ENCODE data around the gene CFAP68. TPM values are rescaled to one million over a fixed set of nuclear protein-coding genes. Genes with fewer than 3 reads are reported as not detected.

The CFAP68 gene
- total and polyA plus RNA-seq, 2 of the 13 experiments (the other 11 are each of a cell fraction or from before 2014, with no cell fraction given) = 22.2 to 25.6 TPM

DNA sequence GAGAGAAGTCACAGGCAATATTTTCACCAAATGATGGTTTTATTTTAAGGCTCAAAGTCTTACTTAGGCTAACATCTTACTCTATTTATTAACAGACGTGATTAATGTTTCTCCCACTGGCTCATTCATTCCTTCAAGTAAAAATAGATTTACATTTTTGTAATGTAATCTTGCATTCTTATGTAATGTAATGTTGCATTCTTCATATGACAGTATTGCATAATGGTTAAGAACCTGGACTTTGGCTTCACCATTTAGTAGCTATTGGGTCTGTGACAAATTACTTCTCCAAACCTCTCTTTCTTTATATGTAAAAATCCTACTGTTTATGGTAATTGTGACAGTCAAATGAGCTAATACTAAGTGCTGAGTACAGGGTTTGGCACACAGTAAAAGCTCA is 54.5 kb downstream of the CFAP68 start (continued):
- TF ChIP-seq GTF3A (CRISPR knock-in tag; conservative IDR thresholded peaks at IDR 0.05) = no peak
- TF ChIP-seq, protein P1, sequence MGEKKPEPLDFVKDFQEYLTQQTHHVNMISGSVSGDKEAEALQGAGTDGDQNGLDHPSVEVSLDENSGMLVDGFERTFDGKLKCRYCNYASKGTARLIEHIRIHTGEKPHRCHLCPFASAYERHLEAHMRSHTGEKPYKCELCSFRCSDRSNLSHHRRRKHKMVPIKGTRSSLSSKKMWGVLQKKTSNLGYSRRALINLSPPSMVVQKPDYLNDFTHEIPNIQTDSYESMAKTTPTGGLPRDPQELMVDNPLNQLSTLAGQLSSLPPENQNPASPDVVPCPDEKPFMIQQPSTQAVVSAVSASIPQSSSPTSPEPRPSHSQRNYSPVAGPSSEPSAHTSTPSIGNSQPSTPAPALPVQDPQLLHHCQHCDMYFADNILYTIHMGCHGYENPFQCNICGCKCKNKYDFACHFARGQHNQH (CRISPR knock-in tag; IDR thresholded peaks at IDR 0.05) = no peak
- TF ChIP-seq, protein P2, sequence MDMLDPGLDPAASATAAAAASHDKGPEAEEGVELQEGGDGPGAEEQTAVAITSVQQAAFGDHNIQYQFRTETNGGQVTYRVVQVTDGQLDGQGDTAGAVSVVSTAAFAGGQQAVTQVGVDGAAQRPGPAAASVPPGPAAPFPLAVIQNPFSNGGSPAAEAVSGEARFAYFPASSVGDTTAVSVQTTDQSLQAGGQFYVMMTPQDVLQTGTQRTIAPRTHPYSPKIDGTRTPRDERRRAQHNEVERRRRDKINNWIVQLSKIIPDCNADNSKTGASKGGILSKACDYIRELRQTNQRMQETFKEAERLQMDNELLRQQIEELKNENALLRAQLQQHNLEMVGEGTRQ (IDR thresholded peaks at IDR 0.05; ENCODE audit: low read depth, low read length) = no peak
- TF ChIP-seq, protein P2 (CRISPR knock-in tag; IDR thresholded peaks at IDR 0.05; ENCODE audit: borderline replicate concordance) = no peak
- no peak for TF ChIP-seq RAD51 (IDR thresholded peaks at IDR 0.05; ENCODE audit: borderline replicate concordance)

DNA sequence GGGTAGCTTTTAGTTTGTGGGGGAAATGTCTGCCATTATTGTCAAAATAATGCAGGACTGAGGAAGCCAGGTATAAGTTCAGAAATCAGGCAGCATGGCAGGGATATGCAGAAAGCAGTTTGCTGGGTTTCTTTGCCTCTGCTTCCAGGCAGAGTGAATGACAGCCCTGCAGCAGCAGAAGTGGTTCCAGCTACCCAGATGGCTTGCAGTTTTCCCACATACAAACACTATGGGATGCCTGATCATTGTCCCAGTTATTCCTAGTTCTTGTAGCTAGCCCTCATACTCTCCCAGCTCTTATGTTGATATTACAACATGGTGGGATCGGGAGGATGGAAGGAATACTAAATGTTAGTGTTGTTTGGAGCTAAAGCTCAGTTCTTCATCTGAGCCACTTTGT is 55.0 kb downstream of the CFAP68 start:
- Histone ChIP-seq H3K27me3 (ENCODE audit: control insufficient read depth in 1 of 2, insufficient read depth in 2 of 2, low read length in 2 of 2) (no peaks in the 10 kb centered on the region), H3K9me3 (ENCODE audit: low read length) (no peaks in the 10 kb centered on the region), H3K36me3 (replicated peaks in 1 of 2; ENCODE audit: control insufficient read depth in 1 of 2, insufficient read depth in 2 of 2, low read length in 2 of 2) (no peaks in the 10 kb centered on the region), H3K27ac (ENCODE audit: extremely low read length, insufficient read depth, low read length) (peak overlapping the region; percentile 90), H4K20me1 (ENCODE audit: insufficient read depth, low read length) (no peaks in the 10 kb centered on the region), H3K4me3 (replicated peaks in 1 of 3; ENCODE audit: insufficient read depth in 1 of 3, low read depth in 2 of 3, low read length in 3 of 3) (no peak overlapping the region), H2AFZ (ENCODE audit: low read length) (no peak overlapping the region), H3K9ac (ENCODE audit: insufficient read depth, low read depth, low read length) (no peak overlapping the region), H3K79me2 (ENCODE audit: insufficient read depth, low read length) (peaks cover 9% of the 10 kb centered on the region), H3K4me2 (ENCODE audit: low read depth, low read length) (peak overlapping the region; percentile 98), H3K4me1 (ENCODE audit: insufficient read depth, low read length) (peaks cover 60% of the 10 kb centered on the region)
- in situ Hi-C loops (cut with HindIII; ENCODE audit: extremely low pct_ligation_motif_present, low pct_unique_long_range_greater_than_20kb) = no loop called here
- ChIA-PET POLR2A (interaction anchor here (0.7 to 4.4 kb wide), 5 partner anchors 10 to 63 kb away, joined by 3 to 30 read pairs (median 5); partner anchors contain the start of gene C11orf52), CTCF (ENCODE audit: low intra/inter-chr PET ratio, low total read pairs) (no interaction called here)
- ATAC-seq (no peak), FAIRE-seq (no peak), DNase-seq (ENCODE audit: low spot score) (no peak)
- BruUV-seq (replicated peaks) = no TSS peak
- TF ChIP-seq ZNF562 (CRISPR knock-in tag; IDR thresholded peaks at IDR 0.05; ENCODE audit: borderline replicate concordance) (no peak), ZNF143 (CRISPR knock-in tag; IDR thresholded peaks at IDR 0.05) (no peak)
- TF ChIP-seq, protein P3, sequence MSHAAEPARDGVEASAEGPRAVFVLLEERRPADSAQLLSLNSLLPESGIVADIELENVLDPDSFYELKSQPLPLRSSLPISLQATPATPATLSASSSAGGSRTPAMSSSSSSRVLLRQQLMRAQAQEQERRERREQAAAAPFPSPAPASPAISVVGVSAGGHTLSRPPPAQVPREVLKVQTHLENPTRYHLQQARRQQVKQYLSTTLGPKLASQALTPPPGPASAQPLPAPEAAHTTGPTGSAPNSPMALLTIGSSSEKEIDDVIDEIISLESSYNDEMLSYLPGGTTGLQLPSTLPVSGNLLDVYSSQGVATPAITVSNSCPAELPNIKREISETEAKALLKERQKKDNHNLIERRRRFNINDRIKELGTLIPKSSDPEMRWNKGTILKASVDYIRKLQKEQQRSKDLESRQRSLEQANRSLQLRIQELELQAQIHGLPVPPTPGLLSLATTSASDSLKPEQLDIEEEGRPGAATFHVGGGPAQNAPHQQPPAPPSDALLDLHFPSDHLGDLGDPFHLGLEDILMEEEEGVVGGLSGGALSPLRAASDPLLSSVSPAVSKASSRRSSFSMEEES (CRISPR knock-in tag; IDR thresholded peaks at IDR 0.05) = 0 out of 2 replicates have a peak, but pooled peaks have one; percentile 2
- intact Hi-C loops (cut with micrococcal nuclease; ENCODE audit: unreplicated experiment) = loop anchor here (5.0 to 10.0 kb wide), 2 partner anchors 90 to 138 kb away; partner anchors contain the start of genes DLAT, NKAPD1 and PIH1D2
- 68% methylated on average over 1 of the region's 1 CpG for WGBS (ENCODE audit: low lambda C conversion rate)

Small RNAs within 50 kb of the gene (small RNA-seq; reads per million reads assigned to genes)
- 0 reads per million in 3 experiments for gene C11orf52 (ENCODE audit: insufficient read depth in 2 of 3, insufficient read length in 3 of 3, low read depth in 2 of 3, low replicate concordance in 1 of 3)
- gene GNG5P3 (ENCODE audit: insufficient read depth in 2 of 3, insufficient read length in 3 of 3, low read depth in 2 of 3, low replicate concordance in 1 of 3) = 0 reads per million in 3 experiments
- gene RNA5SP351 (ENCODE audit: insufficient read depth in 2 of 3, insufficient read length in 3 of 3, low read depth in 2 of 3, low replicate concordance in 1 of 3) = 0 reads per million in 3 experiments
- gene RPL37AP8 (ENCODE audit: insufficient read depth in 2 of 3, insufficient read length in 3 of 3, low read depth in 2 of 3, low replicate concordance in 1 of 3) = 0 reads per million in 3 experiments

Other genes starting within 250 kb of the CFAP68 start
- gene PPP2R1B, start 113.2 kb upstream of the CFAP68 start, total RNA-seq (2016; rRNA removed; fragmentation: Illumina TruSeq; extraction: Trizol) = 56.8 and 93.9 TPM in 2 replicates
- gene PPP2R1B, start 113.2 kb upstream of the CFAP68 start, polyA plus RNA-seq (2011; rRNA removed) = 20.9 and 22.1 TPM in 2 replicates
- gene ALG9, start 8.0 kb upstream of the CFAP68 start, total RNA-seq (2016; rRNA removed; fragmentation: Illumina TruSeq; extraction: Trizol) = 24.4 and 39.4 TPM in 2 replicates
- 33.8 and 40.6 TPM in 2 replicates for gene ALG9, start 8.0 kb upstream of the CFAP68 start, polyA plus RNA-seq (2011; rRNA removed)
- 3.4 and 5.5 TPM in 2 replicates for gene FDXACB1, start 376 bp upstream of the CFAP68 start, total RNA-seq (2016; rRNA removed; fragmentation: Illumina TruSeq; extraction: Trizol)
- gene FDXACB1, start 376 bp upstream of the CFAP68 start, polyA plus RNA-seq (2011; rRNA removed) = 1.1 and 1.2 TPM in 2 replicates
- gene CRYAB, start 32.2 kb downstream of the CFAP68 start, total RNA-seq (2016; rRNA removed; fragmentation: Illumina TruSeq; extraction: Trizol) = 0.55 and 0.69 TPM in 2 replicates
- 0.24 and 1.1 TPM in 2 replicates for gene CRYAB, start 32.2 kb downstream of the CFAP68 start, polyA plus RNA-seq (2011; rRNA removed)
- gene HSPB2, start 33.2 kb downstream of the CFAP68 start, total RNA-seq (2016; rRNA removed; fragmentation: Illumina TruSeq; extraction: Trizol) = not detected in 2 replicates
- 0.04 TPM in 1 of 2 replicates, not detected in the other for gene HSPB2, start 33.2 kb downstream of the CFAP68 start, polyA plus RNA-seq (2011; rRNA removed)
- 7.4 and 10.5 TPM in 2 replicates for gene C11orf52, start 39.4 kb downstream of the CFAP68 start, total RNA-seq (2016; rRNA removed; fragmentation: Illumina TruSeq; extraction: Trizol)
- 11.0 and 16.5 TPM in 2 replicates for gene C11orf52, start 39.4 kb downstream of the CFAP68 start, polyA plus RNA-seq (2011; rRNA removed)
- gene DIXDC1, start 57.8 kb downstream of the CFAP68 start, total RNA-seq (2016; rRNA removed; fragmentation: Illumina TruSeq; extraction: Trizol) = 25.0 and 29.7 TPM in 2 replicates
- 7.8 and 10.4 TPM in 2 replicates for gene DIXDC1, start 57.8 kb downstream of the CFAP68 start, polyA plus RNA-seq (2011; rRNA removed)
- gene DLAT, start 145.9 kb downstream of the CFAP68 start, total RNA-seq (2016; rRNA removed; fragmentation: Illumina TruSeq; extraction: Trizol) = 62.2 and 73.2 TPM in 2 replicates
- 21.5 and 26.4 TPM in 2 replicates for gene DLAT, start 145.9 kb downstream of the CFAP68 start, polyA plus RNA-seq (2011; rRNA removed)
- gene PIH1D2, start 194.5 kb downstream of the CFAP68 start, total RNA-seq (2016; rRNA removed; fragmentation: Illumina TruSeq; extraction: Trizol) = 2.7 and 2.8 TPM in 2 replicates
- gene PIH1D2, start 194.5 kb downstream of the CFAP68 start, polyA plus RNA-seq (2011; rRNA removed) = 0.49 and 0.61 TPM in 2 replicates
- 22.5 and 31.8 TPM in 2 replicates for gene NKAPD1, start 194.8 kb downstream of the CFAP68 start, total RNA-seq (2016; rRNA removed; fragmentation: Illumina TruSeq; extraction: Trizol)
- gene NKAPD1, start 194.8 kb downstream of the CFAP68 start, polyA plus RNA-seq (2011; rRNA removed) = 8.3 and 11.2 TPM in 2 replicates
- 98.3 and 125 TPM in 2 replicates for gene TIMM8B, start 207.2 kb downstream of the CFAP68 start, total RNA-seq (2016; rRNA removed; fragmentation: Illumina TruSeq; extraction: Trizol)
- gene TIMM8B, start 207.2 kb downstream of the CFAP68 start, polyA plus RNA-seq (2011; rRNA removed) = 84.5 and 87.5 TPM in 2 replicates
- gene SDHD, start 207.3 kb downstream of the CFAP68 start, total RNA-seq (2016; rRNA removed; fragmentation: Illumina TruSeq; extraction: Trizol) = 123 and 187 TPM in 2 replicates
- gene SDHD, start 207.3 kb downstream of the CFAP68 start, polyA plus RNA-seq (2011; rRNA removed) = 117 and 131 TPM in 2 replicates